ENCODE measurements around the gene EXOC3L4. TPM values are rescaled to one million over a fixed set of nuclear protein-coding genes. Genes with fewer than 3 reads are reported as not detected.

Gene EXOC3L4
- total and polyA plus RNA-seq, 9 of the 15 experiments (the other 6 are each of a cell fraction or from before 2014, with no cell fraction given): 0.10 to 6.7 (median 0.98) TPM; not detected in 1

- TF ChIP-seq, protein P1, sequence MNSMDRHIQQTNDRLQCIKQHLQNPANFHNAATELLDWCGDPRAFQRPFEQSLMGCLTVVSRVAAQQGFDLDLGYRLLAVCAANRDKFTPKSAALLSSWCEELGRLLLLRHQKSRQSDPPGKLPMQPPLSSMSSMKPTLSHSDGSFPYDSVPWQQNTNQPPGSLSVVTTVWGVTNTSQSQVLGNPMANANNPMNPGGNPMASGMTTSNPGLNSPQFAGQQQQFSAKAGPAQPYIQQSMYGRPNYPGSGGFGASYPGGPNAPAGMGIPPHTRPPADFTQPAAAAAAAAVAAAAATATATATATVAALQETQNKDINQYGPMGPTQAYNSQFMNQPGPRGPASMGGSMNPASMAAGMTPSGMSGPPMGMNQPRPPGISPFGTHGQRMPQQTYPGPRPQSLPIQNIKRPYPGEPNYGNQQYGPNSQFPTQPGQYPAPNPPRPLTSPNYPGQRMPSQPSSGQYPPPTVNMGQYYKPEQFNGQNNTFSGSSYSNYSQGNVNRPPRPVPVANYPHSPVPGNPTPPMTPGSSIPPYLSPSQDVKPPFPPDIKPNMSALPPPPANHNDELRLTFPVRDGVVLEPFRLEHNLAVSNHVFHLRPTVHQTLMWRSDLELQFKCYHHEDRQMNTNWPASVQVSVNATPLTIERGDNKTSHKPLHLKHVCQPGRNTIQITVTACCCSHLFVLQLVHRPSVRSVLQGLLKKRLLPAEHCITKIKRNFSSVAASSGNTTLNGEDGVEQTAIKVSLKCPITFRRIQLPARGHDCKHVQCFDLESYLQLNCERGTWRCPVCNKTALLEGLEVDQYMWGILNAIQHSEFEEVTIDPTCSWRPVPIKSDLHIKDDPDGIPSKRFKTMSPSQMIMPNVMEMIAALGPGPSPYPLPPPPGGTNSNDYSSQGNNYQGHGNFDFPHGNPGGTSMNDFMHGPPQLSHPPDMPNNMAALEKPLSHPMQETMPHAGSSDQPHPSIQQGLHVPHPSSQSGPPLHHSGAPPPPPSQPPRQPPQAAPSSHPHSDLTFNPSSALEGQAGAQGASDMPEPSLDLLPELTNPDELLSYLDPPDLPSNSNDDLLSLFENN (IDR thresholded peaks at IDR 0.05; ENCODE audit: low read depth in 2 of 2, low read length in 2 of 2): no peak
- TF ChIP-seq SMAD4 (CRISPR knock-in tag; conservative IDR thresholded peaks at IDR 0.05): peak; percentile 49; the same call in 1 of the 2 replicates
- TF ChIP-seq IFI16 (CRISPR knock-in tag; IDR thresholded peaks at IDR 0.05): no peak
- no peak for TF ChIP-seq POLR2AphosphoS5 (IDR thresholded peaks at IDR 0.05; ENCODE audit: control insufficient read depth, insufficient read depth, low read depth, low read length)
- TF ChIP-seq HMG20A (CRISPR knock-in tag; conservative IDR thresholded peaks at IDR 0.05): no peak
- TF ChIP-seq PRDM10 (IDR thresholded peaks at IDR 0.05; ENCODE audit: partially characterized antibody): no peak
- TF ChIP-seq U2AF2 (optimal IDR thresholded peaks at IDR 0.05; ENCODE audit: low read depth, low read length): no peak
- TF ChIP-seq ZNF224 (CRISPR knock-in tag; IDR thresholded peaks at IDR 0.05): no peak
- TF ChIP-seq ZNF77 (CRISPR knock-in tag; IDR thresholded peaks at IDR 0.05): no peak
- TF ChIP-seq ID3 (CRISPR knock-in tag; IDR thresholded peaks at IDR 0.05): no peak
- no peak for TF ChIP-seq ID3 (tag; IDR thresholded peaks at IDR 0.05)
- 0 out of 2 replicates have a peak, but pooled peaks have one; percentile 23 for TF ChIP-seq KLF6 (CRISPR knock-in tag; IDR thresholded peaks at IDR 0.05; ENCODE audit: borderline replicate concordance)
- TF ChIP-seq CHD2 (IDR thresholded peaks at IDR 0.05; ENCODE audit: low read depth, low read length): no peak
- no peak for TF ChIP-seq GATAD2A (IDR thresholded peaks at IDR 0.05)
- no peak for TF ChIP-seq CBFB (CRISPR knock-in tag; IDR thresholded peaks at IDR 0.05)
- no peak for TF ChIP-seq GABPA (tag; conservative IDR thresholded peaks at IDR 0.05; ENCODE audit: low read depth)
- no peak for TF ChIP-seq ZNF263 (CRISPR knock-in tag; IDR thresholded peaks at IDR 0.05; ENCODE audit: borderline replicate concordance)
- peak in 2 of 3 experiments; percentile 15 to 51 for TF ChIP-seq YY1 (IDR thresholded peaks at IDR 0.05; ENCODE audit: borderline replicate concordance in 1 of 3, control insufficient read depth in 1 of 3, extremely low read depth in 1 of 3, insufficient read depth in 3 of 3, insufficient read length in 1 of 3, insufficient replicate concordance in 2 of 3, low read depth in 1 of 3, low read length in 2 of 3)
- no peak for TF ChIP-seq FOXJ2 (tag; IDR thresholded peaks at IDR 0.05)
- TF ChIP-seq ZBTB1 (CRISPR knock-in tag; IDR thresholded peaks at IDR 0.05; ENCODE audit: borderline replicate concordance, low read depth): no peak
These were observed 28.6 kb downstream of the EXOC3L4 start, which contains the start of gene TNFAIP2 (continued) for GRCh38 chr14:103122947-103123633.
